Measurements from ENCODE around the gene RBBP5.

RBBP5 gene

DNA sequence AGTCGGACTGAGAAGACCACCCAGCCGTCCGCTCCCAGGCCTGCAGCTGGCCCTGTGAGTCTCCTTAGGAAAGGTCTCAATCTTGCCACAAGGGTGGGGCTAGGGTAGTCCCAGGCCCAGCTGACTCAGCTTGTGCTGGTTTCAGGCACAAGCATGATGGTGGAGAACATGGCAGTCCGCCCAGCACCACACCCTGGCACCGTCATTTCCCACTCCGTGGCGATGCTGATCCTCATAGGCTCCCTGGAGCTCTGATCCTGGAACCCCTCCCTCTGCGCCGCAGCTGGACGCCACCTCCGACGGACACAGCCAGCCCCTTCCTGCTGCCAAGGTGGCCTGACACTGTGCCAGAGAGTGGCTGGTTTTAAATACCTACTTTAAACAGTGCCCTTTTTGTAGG is 48.3 kb downstream of the RBBP5 start:
- no peak for DNase-seq

DNA sequence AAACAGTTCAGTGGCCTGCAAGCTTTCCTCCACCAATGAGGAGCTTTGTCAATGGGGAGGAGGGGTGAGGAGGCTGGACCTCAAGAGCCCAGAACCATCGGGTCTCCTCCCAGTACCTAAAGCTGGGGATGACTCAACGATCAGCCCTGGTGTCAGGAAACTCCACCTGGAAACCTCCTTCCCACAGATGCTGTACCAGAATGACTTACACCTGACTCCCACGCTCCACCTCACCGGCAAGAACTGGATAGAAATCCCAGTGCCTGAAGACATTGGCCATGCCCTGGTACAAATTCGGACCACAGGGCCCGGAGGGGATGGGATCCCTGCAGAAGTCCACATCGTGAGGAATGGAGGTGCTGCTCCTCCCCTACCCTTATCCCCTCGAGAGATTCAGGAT is 48.9 kb downstream of the RBBP5 start:
- no peak for DNase-seq

DNA sequence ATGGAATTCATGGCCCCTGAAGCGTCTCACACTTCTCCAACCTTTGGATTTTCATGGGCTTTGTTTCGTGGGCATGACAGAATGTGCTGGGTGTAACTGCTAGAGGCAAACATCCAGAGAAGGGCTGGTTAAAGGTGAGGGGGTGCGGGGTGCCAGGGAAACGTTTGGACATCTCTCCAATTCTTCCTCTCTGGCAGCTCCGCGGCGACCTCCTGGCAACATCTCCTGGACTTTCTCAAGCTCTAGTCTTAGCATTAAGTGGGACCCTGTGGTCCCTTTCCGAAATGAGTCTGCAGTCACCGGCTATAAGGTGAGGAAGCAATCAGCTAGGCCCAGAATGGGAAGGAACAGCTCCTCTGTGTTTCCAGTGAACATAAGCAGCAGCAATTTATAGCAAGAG is 49.5 kb downstream of the RBBP5 start:
- DNase-seq, result no peak

DNA sequence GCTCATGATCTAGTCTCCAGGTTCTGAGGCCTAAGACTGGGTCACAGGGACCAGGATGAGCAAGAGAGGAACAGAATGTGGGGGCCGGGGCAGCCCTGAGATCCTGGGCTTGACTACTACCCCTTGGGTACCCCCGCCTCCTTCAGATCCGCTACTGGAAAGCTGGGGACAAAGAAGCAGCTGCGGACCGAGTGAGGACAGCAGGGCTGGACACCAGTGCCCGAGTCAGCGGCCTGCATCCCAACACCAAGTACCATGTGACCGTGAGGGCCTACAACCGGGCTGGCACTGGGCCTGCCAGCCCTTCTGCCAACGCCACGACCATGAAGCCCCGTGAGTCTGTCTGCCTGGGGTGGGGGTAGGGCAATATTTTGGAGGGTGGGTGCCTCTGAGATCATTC is 50.0 kb downstream of the RBBP5 start:
- DNase-seq, result no peak

DNA sequence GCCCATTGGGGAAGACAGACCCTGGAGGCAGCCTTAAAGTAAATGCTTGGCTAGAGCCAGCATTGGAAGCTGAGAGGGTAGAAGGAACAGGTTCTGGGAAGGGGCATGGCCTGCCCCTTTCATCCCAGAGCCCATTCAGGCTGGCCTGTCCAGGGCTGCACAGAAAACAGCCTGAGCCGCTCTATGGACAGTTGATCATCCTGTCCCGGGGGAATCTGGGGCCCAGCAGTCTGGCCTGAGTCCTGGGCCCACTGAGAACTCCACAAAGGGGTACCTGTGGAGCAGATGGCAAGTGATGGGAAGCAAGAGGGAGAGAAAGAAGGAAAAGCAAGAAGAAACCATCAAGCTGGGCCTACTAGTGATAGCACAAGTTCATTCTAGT is 50.8 kb downstream of the RBBP5 start:
- DNase-seq, result no peak

DNA sequence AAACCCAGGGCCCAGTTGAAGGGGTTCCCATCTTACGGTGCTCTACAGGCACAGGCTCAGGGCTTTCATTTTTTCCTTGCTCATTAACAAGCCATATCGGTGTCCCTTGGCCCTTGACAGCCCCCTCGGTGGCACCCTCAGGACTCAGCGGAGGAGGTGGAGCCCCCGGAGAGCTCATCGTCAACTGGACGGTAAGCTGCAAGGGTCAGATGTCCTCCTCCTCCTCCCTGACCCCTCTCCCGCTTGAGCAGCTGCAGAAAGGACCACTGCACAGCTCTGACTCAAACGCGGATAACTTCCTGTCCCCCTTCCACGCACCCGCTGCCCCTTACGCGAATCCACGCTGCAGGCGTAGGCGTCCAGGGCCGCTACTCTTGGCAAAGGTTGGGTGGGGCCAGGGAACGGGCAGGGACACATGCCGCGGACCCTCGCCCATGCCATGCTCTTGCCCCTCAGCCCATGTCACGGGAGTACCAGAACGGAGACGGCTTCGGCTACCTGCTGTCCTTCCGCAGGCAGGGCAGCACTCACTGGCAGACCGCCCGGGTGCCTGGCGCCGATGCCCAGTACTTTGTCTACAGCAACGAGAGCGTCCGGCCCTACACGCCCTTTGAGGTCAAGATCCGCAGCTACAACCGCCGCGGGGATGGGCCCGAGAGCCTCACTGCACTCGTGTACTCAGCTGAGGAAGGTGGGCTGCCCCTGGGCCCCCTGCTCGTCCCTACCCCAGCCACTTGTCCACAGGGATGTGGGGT is 52.2 kb downstream of the RBBP5 start:
- DNase-seq, result no peak

DNA sequence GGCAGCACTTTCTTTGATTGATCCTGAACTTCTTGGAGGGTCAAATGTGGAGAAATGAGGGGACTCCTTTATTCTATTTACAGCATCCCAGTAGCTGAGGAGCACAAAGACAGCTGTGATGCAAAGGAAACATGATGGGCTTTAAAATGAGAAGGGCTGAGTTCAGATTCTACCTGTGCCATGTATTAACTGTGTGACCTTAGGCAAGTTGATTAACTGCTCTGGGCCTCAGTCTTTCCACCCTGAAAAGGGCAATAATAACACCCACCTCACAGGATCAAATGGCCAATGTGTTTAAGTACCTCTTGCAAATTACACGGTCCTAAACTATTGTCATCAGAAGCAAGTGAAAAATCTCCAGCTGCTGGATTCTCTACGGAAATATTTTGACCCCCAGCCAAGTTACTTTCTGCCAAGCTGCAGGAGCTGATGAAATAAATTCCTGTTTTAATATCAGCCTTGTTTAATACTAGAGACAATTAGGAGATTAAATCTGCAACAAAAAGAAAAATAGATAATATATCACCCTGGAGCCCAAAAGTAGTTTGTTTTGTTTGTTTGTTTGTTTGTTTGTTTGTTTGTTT is 53.2 kb downstream of the RBBP5 start:
- no peak for DNase-seq

DNA sequence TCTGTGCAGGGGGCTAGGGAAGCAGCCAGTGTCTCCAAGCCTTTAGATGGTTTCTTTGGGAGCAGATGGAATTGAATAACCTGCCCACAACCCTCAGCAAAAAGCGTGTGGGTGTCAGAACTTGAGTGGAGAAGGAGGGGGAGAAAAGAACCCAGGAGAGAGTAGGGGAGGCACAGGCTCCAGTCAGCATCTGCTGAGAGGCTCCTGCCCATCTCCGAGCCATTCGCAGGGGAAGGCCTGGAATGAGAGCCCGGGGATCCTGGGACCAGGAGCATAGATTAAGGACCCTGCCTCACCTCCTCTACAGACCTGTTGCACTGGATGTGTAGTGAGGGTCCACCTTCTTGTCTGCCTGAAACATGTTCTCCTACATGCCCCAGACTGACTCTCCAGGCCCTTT is 53.8 kb downstream of the RBBP5 start:
- DNase-seq, result no peak

DNA sequence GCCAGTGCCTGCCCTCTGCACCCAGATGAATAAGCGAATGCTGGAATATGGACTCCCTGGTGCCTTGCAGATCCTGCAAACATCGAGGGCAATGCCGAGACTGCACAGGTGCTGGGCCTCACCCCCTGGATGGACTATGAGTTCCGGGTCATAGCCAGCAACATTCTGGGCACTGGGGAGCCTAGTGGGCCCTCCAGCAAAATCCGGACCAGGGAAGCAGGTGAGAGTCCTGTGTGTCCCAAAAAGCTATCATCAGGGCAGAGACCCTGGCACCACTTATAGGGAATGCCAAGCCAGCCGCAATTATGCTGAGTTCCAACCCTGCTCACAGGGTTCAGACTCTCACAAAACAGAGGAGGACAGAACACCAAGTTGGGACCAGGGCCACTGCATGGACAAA is 54.7 kb downstream of the RBBP5 start:
- DNase-seq, result no peak

DNA sequence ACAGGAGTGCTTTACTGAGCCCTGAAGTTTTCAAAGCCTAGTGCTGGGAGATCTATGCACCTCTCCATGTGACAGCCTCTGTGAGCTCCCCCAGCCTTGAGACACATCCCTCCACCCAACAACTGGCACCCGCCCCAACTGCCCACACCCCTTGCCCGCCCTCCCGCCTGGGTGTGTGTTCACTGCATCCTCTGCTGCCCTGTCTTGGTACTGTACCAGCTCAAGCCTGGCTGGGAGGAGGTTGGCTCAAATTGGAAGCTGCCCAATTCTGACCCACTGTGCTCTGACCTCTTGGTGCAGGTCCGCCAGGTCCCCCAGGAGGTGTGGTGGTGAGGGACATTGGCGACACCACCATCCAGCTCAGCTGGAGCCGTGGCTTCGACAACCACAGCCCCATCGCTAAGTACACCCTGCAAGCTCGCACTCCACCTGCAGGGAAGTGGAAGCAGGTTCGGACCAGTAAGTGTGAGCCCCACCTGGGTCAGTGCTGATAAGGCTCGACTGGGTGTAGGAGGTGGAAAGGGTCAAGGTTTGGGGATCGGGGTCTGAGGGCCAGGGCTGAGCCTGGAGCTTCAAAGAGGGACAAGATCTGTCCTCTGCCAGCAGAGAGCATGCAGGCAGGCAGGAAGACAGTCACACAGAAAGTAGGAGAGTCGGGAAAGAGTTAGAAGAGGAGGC is 55.5 kb downstream of the RBBP5 start:
- DNase-seq, result no peak

DNA sequence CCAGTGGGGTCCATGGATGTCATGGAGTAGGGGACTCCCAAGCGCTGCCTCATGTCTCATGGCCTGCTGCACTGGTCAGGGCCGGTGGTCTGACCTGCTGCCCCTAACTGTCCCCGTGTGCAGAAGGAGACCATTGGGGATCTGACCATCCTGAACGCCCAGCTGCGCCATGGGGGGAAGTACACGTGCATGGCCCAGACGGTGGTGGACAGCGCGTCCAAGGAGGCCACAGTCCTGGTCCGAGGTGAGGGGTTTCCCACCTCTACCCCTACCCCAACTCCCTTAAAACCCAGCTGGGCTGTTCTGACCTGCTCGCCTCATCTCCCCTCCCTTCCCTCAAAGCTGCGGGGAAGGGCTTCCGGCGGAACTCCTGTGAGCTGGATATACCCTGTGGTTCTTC is 56.1 kb downstream of the RBBP5 start:
- DNase-seq, result no peak

DNA sequence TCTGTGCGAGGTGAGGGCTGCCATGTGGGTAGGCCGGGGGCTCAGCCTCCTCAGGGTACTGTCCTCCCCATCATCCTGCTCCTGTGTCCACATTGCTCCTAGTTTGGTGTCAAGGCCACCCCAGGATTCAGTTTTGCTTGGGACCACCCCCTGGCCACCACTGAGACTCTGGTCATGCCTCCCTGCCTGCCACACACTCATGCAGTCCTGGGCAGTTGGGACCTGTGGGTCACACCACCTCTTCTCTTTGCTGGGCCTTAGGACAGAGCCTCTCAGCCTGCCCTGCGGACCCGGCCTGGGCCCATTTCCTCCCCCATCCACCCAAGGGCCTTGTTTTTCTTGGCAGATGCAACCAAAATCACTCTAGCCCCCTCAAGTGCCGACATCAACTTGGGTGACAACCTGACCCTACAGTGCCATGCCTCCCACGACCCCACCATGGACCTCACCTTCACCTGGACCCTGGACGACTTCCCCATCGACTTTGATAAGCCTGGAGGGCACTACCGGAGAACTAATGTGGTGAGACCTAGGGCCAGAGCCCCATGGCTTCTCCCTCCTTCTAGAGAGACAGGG is 56.9 kb downstream of the RBBP5 start:
- DNase-seq, result no peak

DNA sequence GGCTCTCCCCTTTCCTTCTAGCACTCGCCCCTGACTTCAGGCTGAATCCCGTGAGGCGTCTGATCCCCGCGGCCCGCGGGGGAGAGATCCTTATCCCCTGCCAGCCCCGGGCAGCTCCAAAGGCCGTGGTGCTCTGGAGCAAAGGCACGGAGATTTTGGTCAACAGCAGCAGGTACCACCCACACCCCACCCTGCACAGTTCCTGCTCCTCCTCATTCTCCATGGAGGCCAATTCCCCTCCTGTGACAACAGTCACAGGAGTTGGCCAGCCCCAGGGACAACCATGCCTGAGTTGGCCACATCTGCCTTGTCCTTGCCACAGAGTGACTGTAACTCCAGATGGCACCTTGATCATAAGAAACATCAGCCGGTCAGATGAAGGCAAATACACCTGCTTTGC is 57.5 kb downstream of the RBBP5 start:
- no peak for DNase-seq

DNA sequence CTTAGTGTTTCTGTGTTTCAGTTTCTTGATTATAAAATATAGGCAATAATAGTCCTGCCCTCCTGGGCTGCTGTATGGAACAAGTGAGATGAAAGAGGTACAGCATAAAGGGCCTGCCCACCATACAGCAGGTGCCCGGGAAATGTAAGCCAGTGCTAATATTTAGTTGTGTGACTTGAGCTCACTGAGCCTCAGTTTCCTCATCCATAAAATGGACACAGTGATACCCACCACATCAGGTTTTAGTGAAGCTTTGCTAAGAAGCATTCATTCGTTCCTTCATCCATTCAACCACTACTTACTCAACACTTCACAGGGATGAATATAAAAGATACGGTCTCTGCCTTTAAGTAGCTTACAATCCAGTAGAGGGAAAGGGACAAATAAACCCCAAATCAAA is 58.9 kb downstream of the RBBP5 start:
- DNase-seq, result no peak

DNA sequence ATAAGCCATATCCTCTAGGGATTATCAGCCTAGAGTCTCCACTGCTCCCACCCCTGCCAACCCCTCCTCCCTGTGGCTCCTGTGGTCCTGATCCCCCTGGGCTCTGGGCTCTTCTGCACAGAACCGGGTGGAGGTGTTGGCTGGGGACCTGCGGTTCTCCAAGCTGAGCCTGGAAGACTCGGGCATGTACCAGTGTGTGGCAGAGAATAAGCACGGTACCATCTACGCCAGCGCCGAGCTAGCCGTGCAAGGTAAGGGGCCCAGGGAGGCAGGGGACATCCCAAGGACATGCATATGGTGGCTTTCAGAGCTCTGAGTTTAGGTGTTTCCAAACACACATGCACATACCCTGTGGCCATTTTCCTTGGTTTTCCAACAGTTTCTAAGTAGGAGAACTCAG is 59.5 kb downstream of the RBBP5 start:
- DNase-seq, result no peak

DNA sequence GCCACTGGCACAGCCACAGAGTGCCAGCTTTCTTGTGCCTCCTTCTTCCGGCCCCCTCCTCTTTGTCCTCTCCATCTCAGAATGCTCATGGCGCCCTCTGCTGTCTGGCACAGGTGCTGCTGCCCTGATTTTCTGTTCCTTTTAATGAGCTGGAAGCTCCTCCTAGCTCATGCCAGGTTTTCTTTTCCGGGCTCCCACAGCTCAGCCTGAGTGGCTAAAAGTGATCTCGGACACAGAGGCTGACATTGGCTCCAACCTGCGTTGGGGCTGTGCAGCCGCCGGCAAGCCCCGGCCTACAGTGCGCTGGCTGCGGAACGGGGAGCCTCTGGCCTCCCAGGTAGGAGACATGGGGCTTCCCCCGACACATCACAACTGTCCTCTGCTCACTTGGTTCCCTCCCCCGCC is 60.1 kb downstream of the RBBP5 start:
- peak; percentile 17 for DNase-seq

DNA sequence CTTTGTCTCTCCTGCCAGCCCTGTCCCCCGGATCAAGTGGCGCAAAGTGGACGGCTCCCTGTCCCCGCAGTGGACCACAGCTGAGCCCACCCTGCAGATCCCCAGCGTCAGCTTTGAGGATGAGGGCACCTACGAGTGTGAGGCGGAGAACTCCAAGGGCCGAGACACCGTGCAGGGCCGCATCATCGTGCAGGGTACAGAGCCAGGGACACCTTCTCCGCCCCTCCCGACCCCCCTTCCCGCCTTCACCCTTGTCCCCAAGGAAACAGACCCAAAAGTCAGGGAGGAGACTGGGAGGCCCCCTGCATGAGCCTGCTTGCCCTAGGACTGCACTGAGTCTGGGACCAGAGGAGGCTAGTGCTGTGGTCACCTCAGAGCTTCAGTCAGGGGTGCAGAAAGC is 60.6 kb downstream of the RBBP5 start:
- DNase-seq, result no peak

DNA sequence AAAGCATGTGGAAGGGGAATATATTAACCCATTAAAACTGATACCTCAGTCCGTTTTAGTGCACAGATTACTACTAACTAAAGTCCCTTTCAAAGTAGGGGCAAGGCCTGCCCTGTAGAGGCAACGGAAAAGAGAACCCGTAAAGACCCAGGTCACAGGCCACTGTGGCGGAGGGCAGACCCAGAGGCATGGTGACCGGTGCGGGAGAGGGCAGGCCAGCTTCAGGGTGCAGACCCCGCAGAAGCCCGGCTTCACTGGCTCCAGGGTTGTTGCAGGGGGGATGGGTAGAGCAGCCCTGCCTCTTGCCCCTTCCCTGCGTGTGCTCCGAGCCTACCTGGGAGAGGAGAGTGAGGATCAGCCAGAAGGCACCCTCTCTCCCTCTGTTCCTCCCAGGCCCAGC is 61.0 kb downstream of the RBBP5 start:
- DNase-seq, result no peak

DNA sequence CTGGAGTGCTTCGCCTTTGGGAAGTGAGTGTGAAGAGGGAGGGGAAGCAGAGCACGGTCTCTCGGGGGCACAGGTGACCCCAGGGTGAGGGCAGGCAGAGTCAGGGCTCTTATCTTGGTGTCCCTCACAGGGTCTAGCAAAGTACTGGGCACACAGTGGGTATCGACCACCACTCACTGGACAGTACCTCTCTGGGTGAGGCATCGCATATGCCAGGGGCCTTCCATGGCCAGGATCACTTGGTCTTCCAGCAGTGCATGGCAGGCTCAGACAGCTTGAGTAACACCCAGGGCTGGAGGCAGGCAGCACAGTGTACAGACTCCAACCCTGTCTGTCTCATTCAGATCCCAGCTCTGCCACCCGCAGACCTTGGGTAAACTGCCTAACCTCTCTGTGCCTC is 62.1 kb downstream of the RBBP5 start:
- no peak for DNase-seq

DNA sequence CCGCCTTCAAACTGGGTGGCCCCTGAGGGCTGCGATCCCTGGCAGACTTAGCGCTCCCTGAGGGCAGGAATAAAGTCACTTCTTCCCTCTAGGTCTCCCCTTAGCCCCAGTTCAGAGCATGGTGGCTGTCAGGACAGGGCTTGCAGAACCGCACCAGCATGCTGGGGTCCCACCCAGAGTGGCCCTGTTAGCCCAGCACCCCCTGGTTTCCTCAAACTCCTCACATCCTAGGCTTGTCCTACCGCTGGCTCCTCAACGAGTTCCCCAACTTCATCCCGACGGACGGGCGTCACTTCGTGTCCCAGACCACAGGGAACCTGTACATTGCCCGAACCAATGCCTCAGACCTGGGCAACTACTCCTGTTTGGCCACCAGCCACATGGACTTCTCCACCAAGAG is 62.9 kb downstream of the RBBP5 start:
- no peak for DNase-seq

DNA sequence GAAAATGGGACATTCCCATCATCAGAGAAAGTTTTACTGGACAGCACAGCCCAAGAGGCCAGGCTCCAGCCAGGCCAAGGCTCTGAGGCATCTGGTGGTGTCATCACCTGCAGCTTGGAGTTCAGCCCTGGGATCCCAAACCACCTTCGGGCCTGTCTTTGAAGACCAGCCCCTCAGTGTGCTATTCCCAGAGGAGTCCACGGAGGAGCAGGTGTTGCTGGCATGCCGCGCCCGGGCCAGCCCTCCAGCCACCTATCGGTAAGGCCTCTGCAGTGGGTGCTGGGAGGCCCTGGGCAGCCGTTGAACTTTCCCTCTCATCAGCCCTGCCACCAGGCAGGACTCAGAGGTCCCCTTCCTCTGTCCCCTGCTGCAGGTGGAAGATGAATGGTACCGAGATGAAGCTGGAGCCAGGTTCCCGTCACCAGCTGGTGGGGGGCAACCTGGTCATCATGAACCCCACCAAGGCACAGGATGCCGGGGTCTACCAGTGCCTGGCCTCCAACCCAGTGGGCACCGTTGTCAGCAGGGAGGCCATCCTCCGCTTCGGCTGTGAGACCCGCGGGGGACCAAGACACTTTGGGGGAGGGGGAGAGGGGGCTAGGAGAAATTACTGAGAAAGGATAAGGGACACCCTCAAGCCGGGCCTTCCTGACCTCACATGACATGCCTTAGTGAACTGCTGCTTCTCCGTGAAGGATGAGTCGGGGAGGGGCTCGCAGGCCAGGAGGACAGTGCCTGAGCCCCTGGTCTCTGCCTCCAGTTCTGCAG is 63.8 kb downstream of the RBBP5 start:
- DNase-seq, result no peak

DNA sequence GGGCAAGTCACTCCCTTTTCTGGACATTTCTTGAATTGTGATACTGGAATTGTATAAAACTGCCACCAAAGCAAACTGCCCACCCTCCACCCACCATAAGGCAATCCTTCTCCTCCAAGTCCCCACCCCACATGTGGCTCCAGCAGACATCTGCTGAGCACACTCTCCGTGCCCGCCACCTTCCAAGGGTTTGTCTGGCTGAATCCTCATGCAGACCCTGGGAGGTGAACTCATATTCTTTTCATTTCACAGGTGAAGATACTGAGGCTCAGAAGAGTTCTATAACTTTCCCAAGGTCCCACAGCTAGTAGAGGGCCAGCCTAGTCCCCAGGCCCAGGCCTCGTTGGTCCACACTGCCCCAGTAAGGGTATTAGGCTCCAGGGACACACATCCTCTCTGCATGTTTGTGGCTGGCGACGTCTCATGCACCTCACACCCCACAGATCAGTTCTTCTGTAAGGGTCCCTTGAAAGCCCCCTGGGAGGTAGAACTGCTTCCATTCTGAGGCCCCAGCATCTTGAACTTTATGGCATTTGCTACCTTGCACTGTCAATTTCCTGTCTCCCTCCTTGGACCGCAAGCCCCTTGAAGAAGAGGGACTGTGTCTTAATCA is 64.7 kb downstream of the RBBP5 start:
- DNase-seq, result no peak

DNA sequence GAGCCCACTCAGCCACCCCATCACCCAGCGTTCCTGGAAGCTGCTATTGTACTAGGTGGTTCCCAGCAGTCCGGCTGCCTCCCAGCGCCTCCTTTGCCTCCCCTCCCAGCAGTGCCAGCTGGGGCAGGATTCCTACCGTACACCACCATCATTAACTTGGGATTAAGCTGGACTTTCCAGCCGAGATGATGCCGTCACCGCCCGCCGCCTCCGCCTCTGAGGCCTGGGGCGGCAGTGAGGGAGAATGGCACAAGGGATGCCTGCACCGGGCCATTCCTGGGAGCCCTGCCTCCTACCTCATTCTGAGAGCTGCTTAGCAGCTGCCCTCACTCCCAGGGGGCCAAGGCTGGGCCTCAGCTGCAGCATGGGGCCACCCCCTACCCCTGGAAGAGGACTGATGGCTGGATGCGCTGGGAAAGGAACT is 65.6 kb downstream of the RBBP5 start:
- no peak for DNase-seq
